MM.1S (cell line): Measurements from ENCODE around the gene CAND2.
A peak's percentile ranks its signal among the peaks of the same experiment; 100 is the strongest.

Source experiments
- DNase-seq: peaks from one replicate; pipeline ENCODE4 v3.0.0-alpha.2; 2015
- H2AFZ ChIP-seq: fragments of 300-600 bp; sonication (generic); 2 replicates; pipeline ENCODE4 v1.6.0; 2016; ENCODE audit warnings: antibody characterized with exemption, low read length
- H3F3A ChIP-seq: fragments of 300-600 bp; sonication (generic); 2 replicates; pipeline ENCODE4 v1.6.1; 2016; ENCODE audit warnings: mild to moderate bottlenecking, antibody characterized with exemption, low read length, moderate library complexity, mixed read lengths; ENCODE audit not compliant: insufficient read depth
- H3K27ac ChIP-seq: fragments of 300-600 bp; sonication (generic); 2 replicates; pipeline ENCODE4 v1.5.1; 2016; ENCODE audit warnings: mild to moderate bottlenecking, low read length
- H3K27me3 ChIP-seq: fragments of 300-600 bp; sonication (generic); replicated peaks from 2 replicates; pipeline ENCODE4 v1.6.0; 2016; ENCODE audit warnings: low read length; ENCODE audit not compliant: insufficient read depth
- H3K36me3 ChIP-seq: fragments of 300-600 bp; sonication (generic); replicated peaks from 2 replicates; pipeline ENCODE4 v1.6.1; 2016; ENCODE audit warnings: mild to moderate bottlenecking, low read length, mixed read lengths; ENCODE audit not compliant: insufficient read depth
- H3K4me1 ChIP-seq: fragments of 300-600 bp; sonication (generic); 2 replicates; pipeline ENCODE4 v1.6.1; 2016; ENCODE audit warnings: low read length, mixed read lengths
- H3K4me2 ChIP-seq: fragments of 300-600 bp; sonication (generic); 2 replicates; pipeline ENCODE4 v1.6.0; 2016; ENCODE audit warnings: low read depth, low read length
- H3K4me3 ChIP-seq: fragments of 300-600 bp; sonication (generic); 2 replicates; pipeline ENCODE4 v1.5.1; 2016; ENCODE audit warnings: low read length, mixed read lengths
- H3K79me2 ChIP-seq: fragments of 300-600 bp; sonication (generic); 2 replicates; pipeline ENCODE4 v1.6.1; 2016; ENCODE audit warnings: mixed run types, low read length, mixed read lengths
- H3K9ac ChIP-seq: fragments of 300-600 bp; sonication (generic); 2 replicates; pipeline ENCODE4 v1.6.1; 2016; ENCODE audit warnings: low read length, mixed read lengths
- H3K9me2 ChIP-seq: fragments of 300-600 bp; sonication (generic); replicated peaks from 2 replicates; pipeline ENCODE4 v1.6.1; 2016; ENCODE audit warnings: mild to moderate bottlenecking, low read length, mixed read lengths; ENCODE audit not compliant: insufficient read depth
- H3K9me3 ChIP-seq: fragments of 300-600 bp; sonication (generic); replicated peaks from 2 replicates; pipeline ENCODE4 v1.6.1; 2016; ENCODE audit warnings: mild to moderate bottlenecking, low read length, mixed read lengths; ENCODE audit not compliant: insufficient read depth
- H4K20me1 ChIP-seq: fragments of 300-600 bp; sonication (generic); 2 replicates; pipeline ENCODE4 v1.6.1; 2016; ENCODE audit warnings: mild to moderate bottlenecking, low read length, moderate library complexity, mixed read lengths; ENCODE audit not compliant: insufficient read depth
- CTCF ChIP-seq: fragments of 300-600 bp; sonication (generic); IDR thresholded peaks from 2 replicates; pipeline ENCODE4 v1.5.1; 2016; ENCODE audit warnings: antibody characterized with exemption, low read length, mixed read lengths
- EZH2 ChIP-seq: fragments of 300-600 bp; sonication (generic); optimal IDR thresholded peaks from 2 replicates; pipeline ENCODE3; 2017; ENCODE audit warnings: low read depth, mild to moderate bottlenecking, antibody characterized with exemption, low read length, mixed read lengths
- EZH2phosphoT487 ChIP-seq: fragments of 300-600 bp; sonication (generic); IDR thresholded peaks from 2 replicates; pipeline ENCODE4 v1.6.1; 2018; ENCODE audit warnings: antibody characterized with exemption, low read length

Gene CAND2

GRCh38 chr3:12822725-12823373 is 26.4 kb downstream of the CAND2 start:
- no peaks in the 10 kb centered on the region for H3K4me1 ChIP-seq
- H3K4me2 ChIP-seq = no peak overlapping the region
- no peaks in the 10 kb centered on the region for H3K36me3 ChIP-seq
- H3F3A ChIP-seq = no peaks in the 10 kb centered on the region
- H3K9me2 ChIP-seq = no peaks in the 10 kb centered on the region
- TF ChIP-seq EZH2 = no peak
- TF ChIP-seq CTCF = peak; percentile 54
- peak; percentile 68 for DNase-seq
- H2AFZ ChIP-seq = no peak overlapping the region
- no peak overlapping the region for H3K9ac ChIP-seq
- H3K4me3 ChIP-seq = no peak overlapping the region
- no peaks in the 10 kb centered on the region for H3K79me2 ChIP-seq
- no peak overlapping the region for H3K27ac ChIP-seq
- H4K20me1 ChIP-seq = no peaks in the 10 kb centered on the region
- no peaks in the 10 kb centered on the region for H3K27me3 ChIP-seq
- no peaks in the 10 kb centered on the region for H3K9me3 ChIP-seq

- no peak overlapping the region for H2AFZ ChIP-seq
- no peak for DNase-seq
- H3K4me1 ChIP-seq = no peaks in the 10 kb centered on the region
- H3K4me2 ChIP-seq = no peak overlapping the region
- H3K36me3 ChIP-seq = no peaks in the 10 kb centered on the region
- no peaks in the 10 kb centered on the region for H4K20me1 ChIP-seq
- H3K9me3 ChIP-seq = no peaks in the 10 kb centered on the region
- no peak overlapping the region for H3K27ac ChIP-seq
- no peak overlapping the region for H3K4me3 ChIP-seq
- no peaks in the 10 kb centered on the region for H3K27me3 ChIP-seq
- H3K79me2 ChIP-seq = no peaks in the 10 kb centered on the region
- H3K9ac ChIP-seq = no peak overlapping the region
- TF ChIP-seq CTCF = no peak
- H3F3A ChIP-seq = no peaks in the 10 kb centered on the region
- H3K9me2 ChIP-seq = no peaks in the 10 kb centered on the region
These were observed 27.8 kb downstream of the CAND2 start for GRCh38 chr3:12824299-12824698.

- Histone ChIP-seq H3K27me3 (no peaks in the 10 kb centered on the region), H3K4me1 (no peaks in the 10 kb centered on the region), H4K20me1 (no peaks in the 10 kb centered on the region), H3K9me3 (no peaks in the 10 kb centered on the region), H2AFZ (no peak overlapping the region), H3K4me3 (no peak overlapping the region), H3K9ac (no peak overlapping the region), H3K27ac (no peak overlapping the region), H3K9me2 (no peaks in the 10 kb centered on the region), H3K36me3 (no peaks in the 10 kb centered on the region), H3K79me2 (no peaks in the 10 kb centered on the region), H3K4me2 (no peak overlapping the region), H3F3A (peaks cover 2% of the 10 kb centered on the region; the same call in 1 of the 2 replicates)
- TF ChIP-seq EZH2 (no peak), EZH2phosphoT487 (no peak), CTCF (no peak)
- DNase-seq = no peak
These were observed 28.7 kb downstream of the CAND2 start for GRCh38 chr3:12825156-12825555.
